NB4 (cell line): ENCODE data around the gene GNG7.

Experiments
- DNase-seq: peaks from one replicate; pipeline ENCODE4 v3.0.0; 2010; ENCODE audit warnings: low read depth
- H3K4me3 ChIP-seq: one replicate; pipeline ENCODE4 v1.5.1; 2011; ENCODE audit warnings: mild to moderate bottlenecking, low read depth, low read length, moderate library complexity
- CTCF ChIP-seq: IDR thresholded peaks from one replicate; pipeline ENCODE4 v1.5.1; 2012; ENCODE audit warnings: low read depth, low read length
- MAX ChIP-seq: IDR thresholded peaks from 2 replicates; pipeline ENCODE4 v1.6.1; 2011; ENCODE audit warnings: low read depth, low read length
- MYC ChIP-seq: IDR thresholded peaks from 2 replicates; pipeline ENCODE4 v1.6.1; 2011; ENCODE audit warnings: low read depth, low read length
- POLR2A ChIP-seq: IDR thresholded peaks from 2 replicates; pipeline ENCODE4 v1.6.1; 2011; ENCODE audit warnings: mild to moderate bottlenecking; ENCODE audit not compliant: insufficient read length; ENCODE audit errors: extremely low read depth

Gene GNG7

GRCh38 chr19:2722541-2723344, 20.2 kb upstream of the GNG7 start:
- TF ChIP-seq MAX: 0 out of 2 replicates have a peak, but pooled peaks have one; percentile 22
- TF ChIP-seq MYC: no peak
- DNase-seq: peak; percentile 79
- H3K4me3 ChIP-seq: no peak overlapping the region

- DNase-seq: no peak
- no peak overlapping the region for H3K4me3 ChIP-seq
Observed at GRCh38 chr19:2721570-2722540, 19.4 kb upstream of the GNG7 start.

GRCh38 chr19:2720777-2721569, 18.5 kb upstream of the GNG7 start, which contains the start of gene DIRAS1:
Gene DIRAS1 (minus strand): TSS chr19:2721372. CDS start chr19:2717806, 3,566 bp downstream.
- TF ChIP-seq MAX (no peak), POLR2A (no peak), CTCF (no peak), MYC (no peak)
- DNase-seq: no peak
- H3K4me3 ChIP-seq: no peak within 1 kb of the TSS

More at GRCh38 chr19:2721570-2722540, 19.4 kb upstream of the GNG7 start:
- TF ChIP-seq POLR2A (no peak), MYC (no peak), CTCF (no peak), MAX (no peak)

- DNase-seq: no peak
- TF ChIP-seq POLR2A (no peak), CTCF (no peak), MAX (no peak), MYC (no peak)
- H3K4me3 ChIP-seq: no peak overlapping the region
Observed at GRCh38 chr19:2719920-2720776, 17.7 kb upstream of the GNG7 start.

GRCh38 chr19:2719232-2719735, 16.8 kb upstream of the GNG7 start:
- TF ChIP-seq MAX (no peak), MYC (no peak), POLR2A (no peak)
- DNase-seq: no peak
- H3K4me3 ChIP-seq: no peak overlapping the region
